ENCODE data around the gene TEPSIN. TPM values are rescaled to one million over a fixed set of nuclear protein-coding genes. Genes with fewer than 3 reads are reported as not detected.

Gene TEPSIN
- total and polyA plus RNA-seq, 2 of the 13 experiments (the other 11 are each of a cell fraction or from before 2014, with no cell fraction given) = 16.1 to 18.8 TPM

DNA sequence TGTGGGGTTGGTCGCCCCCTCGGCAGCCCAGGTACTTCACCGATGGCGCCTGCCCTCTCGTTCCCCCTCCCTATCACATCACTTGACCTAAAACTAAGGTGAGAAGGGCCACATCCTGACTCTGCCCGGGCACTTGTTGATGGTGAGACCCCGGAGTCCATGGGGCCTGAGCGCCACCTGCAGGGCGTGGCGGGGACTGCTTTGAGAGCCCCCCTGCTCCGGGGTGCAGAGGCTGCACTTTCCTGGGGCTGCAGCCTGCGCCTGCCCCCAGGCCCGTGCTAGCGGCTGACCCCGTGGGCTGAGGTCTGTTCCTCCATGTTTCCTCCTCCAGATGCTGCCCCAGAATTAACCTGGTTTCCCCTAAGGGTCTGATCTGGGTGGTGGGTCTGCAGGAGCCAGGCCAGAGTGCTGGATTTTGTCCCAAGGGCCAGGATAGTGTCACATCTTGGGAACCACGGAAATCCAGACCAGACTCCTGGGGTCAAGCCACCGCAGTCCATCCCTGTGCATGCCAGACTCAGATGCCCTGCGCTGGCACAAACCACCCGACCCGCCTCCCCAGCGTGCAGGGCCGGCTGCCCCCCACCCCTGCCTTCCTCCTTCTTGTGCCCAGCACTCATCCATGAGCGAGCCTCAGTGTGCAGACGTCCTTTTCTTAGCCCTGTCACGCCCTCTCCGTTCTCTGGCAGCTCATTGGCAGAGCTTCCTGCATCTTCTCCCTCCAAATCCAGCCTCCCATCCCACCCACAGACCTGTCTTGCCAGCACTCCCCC, 3.0 kb upstream of the TEPSIN start (continued):
- no peak for TF ChIP-seq ZNF263 (CRISPR knock-in tag; IDR thresholded peaks at IDR 0.05)
- TF ChIP-seq SOX6 (IDR thresholded peaks at IDR 0.05) = no peak
- TF ChIP-seq SOX6 (CRISPR knock-in tag; IDR thresholded peaks at IDR 0.05) = no peak
- TF ChIP-seq, protein P1, sequence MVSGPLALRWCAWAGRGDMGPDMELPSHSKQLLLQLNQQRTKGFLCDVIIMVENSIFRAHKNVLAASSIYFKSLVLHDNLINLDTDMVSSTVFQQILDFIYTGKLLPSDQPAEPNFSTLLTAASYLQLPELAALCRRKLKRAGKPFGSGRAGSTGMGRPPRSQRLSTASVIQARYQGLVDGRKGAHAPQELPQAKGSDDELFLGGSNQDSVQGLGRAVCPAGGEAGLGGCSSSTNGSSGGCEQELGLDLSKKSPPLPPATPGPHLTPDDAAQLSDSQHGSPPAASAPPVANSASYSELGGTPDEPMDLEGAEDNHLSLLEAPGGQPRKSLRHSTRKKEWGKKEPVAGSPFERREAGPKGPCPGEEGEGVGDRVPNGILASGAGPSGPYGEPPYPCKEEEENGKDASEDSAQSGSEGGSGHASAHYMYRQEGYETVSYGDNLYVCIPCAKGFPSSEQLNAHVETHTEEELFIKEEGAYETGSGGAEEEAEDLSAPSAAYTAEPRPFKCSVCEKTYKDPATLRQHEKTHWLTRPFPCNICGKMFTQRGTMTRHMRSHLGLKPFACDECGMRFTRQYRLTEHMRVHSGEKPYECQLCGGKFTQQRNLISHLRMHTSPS (CRISPR knock-in tag; IDR thresholded peaks at IDR 0.05; ENCODE audit: low read depth) = no peak
- no peak for TF ChIP-seq CHD2 (IDR thresholded peaks at IDR 0.05; ENCODE audit: low read depth, low read length)
- TF ChIP-seq HNF4G (IDR thresholded peaks at IDR 0.05; ENCODE audit: borderline replicate concordance, low read depth, low read length) = no peak
- TF ChIP-seq HNF4G (CRISPR knock-in tag; IDR thresholded peaks at IDR 0.05; ENCODE audit: borderline replicate concordance, low read depth) = no peak
- no peak for TF ChIP-seq ZNF564 (CRISPR knock-in tag; IDR thresholded peaks at IDR 0.05)
- TF ChIP-seq, protein P2, sequence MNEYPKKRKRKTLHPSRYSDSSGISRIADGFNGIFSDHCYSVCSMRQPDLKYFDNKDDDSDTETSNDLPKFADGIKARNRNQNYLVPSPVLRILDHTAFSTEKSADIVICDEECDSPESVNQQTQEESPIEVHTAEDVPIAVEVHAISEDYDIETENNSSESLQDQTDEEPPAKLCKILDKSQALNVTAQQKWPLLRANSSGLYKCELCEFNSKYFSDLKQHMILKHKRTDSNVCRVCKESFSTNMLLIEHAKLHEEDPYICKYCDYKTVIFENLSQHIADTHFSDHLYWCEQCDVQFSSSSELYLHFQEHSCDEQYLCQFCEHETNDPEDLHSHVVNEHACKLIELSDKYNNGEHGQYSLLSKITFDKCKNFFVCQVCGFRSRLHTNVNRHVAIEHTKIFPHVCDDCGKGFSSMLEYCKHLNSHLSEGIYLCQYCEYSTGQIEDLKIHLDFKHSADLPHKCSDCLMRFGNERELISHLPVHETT (CRISPR knock-in tag; conservative IDR thresholded peaks at IDR 0.05) = no peak
- no peak for TF ChIP-seq ZNF672 (CRISPR knock-in tag; IDR thresholded peaks at IDR 0.05)
- no peak for TF ChIP-seq ZNF580 (CRISPR knock-in tag; IDR thresholded peaks at IDR 0.05; ENCODE audit: borderline replicate concordance, low read depth)
- TF ChIP-seq HMG20B (CRISPR knock-in tag; conservative IDR thresholded peaks at IDR 0.05) = no peak
- TF ChIP-seq, protein P3, sequence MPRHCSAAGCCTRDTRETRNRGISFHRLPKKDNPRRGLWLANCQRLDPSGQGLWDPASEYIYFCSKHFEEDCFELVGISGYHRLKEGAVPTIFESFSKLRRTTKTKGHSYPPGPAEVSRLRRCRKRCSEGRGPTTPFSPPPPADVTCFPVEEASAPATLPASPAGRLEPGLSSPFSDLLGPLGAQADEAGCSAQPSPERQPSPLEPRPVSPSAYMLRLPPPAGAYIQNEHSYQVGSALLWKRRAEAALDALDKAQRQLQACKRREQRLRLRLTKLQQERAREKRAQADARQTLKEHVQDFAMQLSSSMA (CRISPR knock-in tag; IDR thresholded peaks at IDR 0.05) = no peak
- no peak for TF ChIP-seq DPF2 (CRISPR knock-in tag; IDR thresholded peaks at IDR 0.05; ENCODE audit: borderline replicate concordance, low read depth)
- no peak for TF ChIP-seq ZNF432 (CRISPR knock-in tag; IDR thresholded peaks at IDR 0.05; ENCODE audit: borderline replicate concordance)
- TF ChIP-seq HOXA7 (CRISPR knock-in tag; IDR thresholded peaks at IDR 0.05) = no peak
- TF ChIP-seq SP2 (CRISPR knock-in tag; IDR thresholded peaks at IDR 0.05) = peak; percentile 48; the same call in 1 of the 2 replicates
- no peak for TF ChIP-seq ZNF264 (CRISPR knock-in tag; IDR thresholded peaks at IDR 0.05)
- no peak for TF ChIP-seq ZNF44 (CRISPR knock-in tag; IDR thresholded peaks at IDR 0.05)
- no peak for TF ChIP-seq TBP (CRISPR knock-in tag; IDR thresholded peaks at IDR 0.05)
- no peak for TF ChIP-seq ELF1 (CRISPR knock-in tag; IDR thresholded peaks at IDR 0.05)
- 0 out of 2 replicates have a peak, but pooled peaks have one; percentile 13 for TF ChIP-seq ZNF776 (CRISPR knock-in tag; IDR thresholded peaks at IDR 0.05)
- no peak for TF ChIP-seq ZNF343 (CRISPR knock-in tag; IDR thresholded peaks at IDR 0.05)
- 0 out of 2 replicates have a peak, but pooled peaks have one; percentile 30 for TF ChIP-seq ZNF607 (CRISPR knock-in tag; IDR thresholded peaks at IDR 0.05; ENCODE audit: borderline replicate concordance)
- TF ChIP-seq SMARCC2 (IDR thresholded peaks at IDR 0.05) = no peak
- TF ChIP-seq SP5 (CRISPR knock-in tag; IDR thresholded peaks at IDR 0.05; ENCODE audit: borderline replicate concordance, low read depth) = no peak
- TF ChIP-seq ZNF563 (CRISPR knock-in tag; IDR thresholded peaks at IDR 0.05) = 0 out of 2 replicates have a peak, but pooled peaks have one; percentile 15
